Measurements from ENCODE around the gene NLRP3. TPM values are rescaled to one million over a fixed set of nuclear protein-coding genes. Genes with fewer than 3 reads are reported as not detected.
"Not testable (repeated sequence)": the region's sequence is repeated elsewhere in the genome, so short reads cannot be mapped to it uniquely, and the experiment has no call there.

Gene NLRP3
- total and polyA plus RNA-seq, 4 donors: 1.9 to 5.0 (median 2.8) TPM

- DNase-seq (ENCODE audit: low read depth in 4 of 6, low spot score in 6 of 6): no peak
- 67% methylated on average over 4 of the region's 6 CpGs for WGBS (ENCODE audit: insufficient coverage)
- Histone ChIP-seq H3K36me3 (ENCODE audit: control insufficient read depth, insufficient read depth, low read length) (no peaks in the 10 kb centered on the region), H3K27me3 (ENCODE audit: control insufficient read depth, insufficient read depth, low read length) (no peaks in the 10 kb centered on the region), H3K4me3 (ENCODE audit: low read depth, low read length) (no peak overlapping the region), H3K27ac (ENCODE audit: low read depth, low read length) (no peak overlapping the region), H3K4me1 (ENCODE audit: control insufficient read depth, insufficient read depth, low read length) (no peaks in the 10 kb centered on the region), H3K9me3 (ENCODE audit: control insufficient read depth, insufficient read depth, low read length) (no peaks in the 10 kb centered on the region)
These were observed 49.8 kb downstream of the NLRP3 start for GRCh38 chr1:247465796-247466195.

- Histone ChIP-seq H3K4me3 (ENCODE audit: low read depth, low read length) (no peak overlapping the region), H3K27me3 (ENCODE audit: control insufficient read depth, insufficient read depth, low read length) (no peaks in the 10 kb centered on the region), H3K36me3 (ENCODE audit: control insufficient read depth, insufficient read depth, low read length) (no peaks in the 10 kb centered on the region), H3K9me3 (ENCODE audit: control insufficient read depth, insufficient read depth, low read length) (no peaks in the 10 kb centered on the region), H3K27ac (ENCODE audit: low read depth, low read length) (no peak overlapping the region), H3K4me1 (ENCODE audit: control insufficient read depth, insufficient read depth, low read length) (no peaks in the 10 kb centered on the region)
- no peak for DNase-seq (ENCODE audit: low read depth in 4 of 6, low spot score in 6 of 6)
- WGBS (ENCODE audit: insufficient coverage): no CpG with 5 or more reads among the region's 2 CpGs
These were observed 51.2 kb downstream of the NLRP3 start for GRCh38 chr1:247467129-247467528.

DNA sequence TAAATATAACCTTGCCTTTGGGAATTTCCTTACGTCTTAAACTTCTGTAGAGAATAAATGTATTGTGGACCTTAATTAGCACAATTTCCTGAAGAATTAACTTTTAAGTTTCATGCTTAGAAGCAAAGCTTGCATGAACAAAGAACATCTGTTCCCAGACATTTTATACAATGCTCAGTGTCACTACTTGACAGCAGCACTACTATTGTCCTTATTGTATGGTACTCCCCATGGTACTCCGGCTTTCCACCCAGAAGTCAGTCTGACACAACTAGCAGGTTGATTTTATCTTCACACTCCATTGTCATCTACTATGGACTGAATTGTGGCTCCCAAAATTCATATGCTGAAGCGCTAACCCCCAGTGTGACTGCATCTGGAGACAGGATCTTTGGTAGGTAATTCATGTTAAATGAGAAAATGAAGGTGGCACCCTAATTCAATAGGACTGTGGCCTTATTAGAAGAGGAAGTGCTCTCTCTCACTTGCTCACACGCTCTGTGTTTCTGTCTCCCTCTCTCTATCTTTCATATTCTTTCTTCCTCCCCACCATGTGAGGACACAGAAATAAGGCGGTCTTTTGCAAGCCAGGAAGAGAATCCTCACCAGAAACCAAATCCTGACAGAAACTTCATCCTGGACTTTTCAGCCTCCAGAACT, 52.6 kb downstream of the NLRP3 start:
- no peak overlapping the region for H3K27ac ChIP-seq (ENCODE audit: low read depth, low read length)
- no peak for DNase-seq (ENCODE audit: low read depth in 4 of 6, low spot score in 6 of 6)
- H3K36me3 ChIP-seq (ENCODE audit: control insufficient read depth, insufficient read depth, low read length): no peaks in the 10 kb centered on the region
- no peaks in the 10 kb centered on the region for H3K4me1 ChIP-seq (ENCODE audit: control insufficient read depth, insufficient read depth, low read length)
- no peaks in the 10 kb centered on the region for H3K9me3 ChIP-seq (ENCODE audit: control insufficient read depth, insufficient read depth, low read length)
- no peak overlapping the region for H3K4me3 ChIP-seq (ENCODE audit: low read depth, low read length)
- no peaks in the 10 kb centered on the region for H3K27me3 ChIP-seq (ENCODE audit: control insufficient read depth, insufficient read depth, low read length)
- 73% methylated on average over 3 of the region's 5 CpGs for WGBS (ENCODE audit: insufficient coverage)

DNA sequence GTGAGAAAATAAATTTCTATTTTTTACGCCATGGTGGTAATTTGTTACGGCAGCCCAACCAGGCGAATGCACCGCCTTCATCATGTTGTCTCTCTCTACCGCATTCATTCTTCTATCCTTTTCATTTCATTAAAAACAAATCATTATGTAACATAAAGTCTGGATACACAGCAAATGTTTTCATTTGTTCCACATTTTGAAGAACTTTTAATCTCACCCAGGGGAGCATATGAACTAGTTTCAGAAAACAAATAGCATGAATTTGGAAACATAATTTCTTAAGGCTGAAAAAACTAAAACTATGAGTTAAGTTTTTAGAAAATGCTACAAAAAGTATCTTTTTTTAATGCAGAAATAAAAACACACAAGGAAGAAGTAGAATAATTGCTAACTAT, 53.2 kb downstream of the NLRP3 start:
- no peak for DNase-seq (ENCODE audit: low read depth in 4 of 6, low spot score in 6 of 6)
- no peaks in the 10 kb centered on the region for H3K27me3 ChIP-seq (ENCODE audit: control insufficient read depth, insufficient read depth, low read length)
- no peak overlapping the region for H3K27ac ChIP-seq (ENCODE audit: low read depth, low read length)
- H3K4me3 ChIP-seq (ENCODE audit: low read depth, low read length): no peak overlapping the region
- no peaks in the 10 kb centered on the region for H3K9me3 ChIP-seq (ENCODE audit: control insufficient read depth, insufficient read depth, low read length)
- H3K36me3 ChIP-seq (ENCODE audit: control insufficient read depth, insufficient read depth, low read length): no peaks in the 10 kb centered on the region
- no peaks in the 10 kb centered on the region for H3K4me1 ChIP-seq (ENCODE audit: control insufficient read depth, insufficient read depth, low read length)
- 95% methylated on average over 4 of the region's 5 CpGs for WGBS (ENCODE audit: insufficient coverage)

GRCh38 chr1:247470942-247471429, 55.0 kb downstream of the NLRP3 start:
- not testable (repeated sequence) for H3K36me3 ChIP-seq (ENCODE audit: control insufficient read depth, insufficient read depth, low read length); H3K27ac ChIP-seq (ENCODE audit: low read depth, low read length); H3K9me3 ChIP-seq (ENCODE audit: control insufficient read depth, insufficient read depth, low read length); DNase-seq (ENCODE audit: low read depth in 4 of 6, low spot score in 6 of 6); H3K4me3 ChIP-seq (ENCODE audit: low read depth, low read length); H3K27me3 ChIP-seq (ENCODE audit: control insufficient read depth, insufficient read depth, low read length); H3K4me1 ChIP-seq (ENCODE audit: control insufficient read depth, insufficient read depth, low read length)
- 71% methylated on average over 11 of the region's 16 CpGs for WGBS (ENCODE audit: insufficient coverage)

DNA sequence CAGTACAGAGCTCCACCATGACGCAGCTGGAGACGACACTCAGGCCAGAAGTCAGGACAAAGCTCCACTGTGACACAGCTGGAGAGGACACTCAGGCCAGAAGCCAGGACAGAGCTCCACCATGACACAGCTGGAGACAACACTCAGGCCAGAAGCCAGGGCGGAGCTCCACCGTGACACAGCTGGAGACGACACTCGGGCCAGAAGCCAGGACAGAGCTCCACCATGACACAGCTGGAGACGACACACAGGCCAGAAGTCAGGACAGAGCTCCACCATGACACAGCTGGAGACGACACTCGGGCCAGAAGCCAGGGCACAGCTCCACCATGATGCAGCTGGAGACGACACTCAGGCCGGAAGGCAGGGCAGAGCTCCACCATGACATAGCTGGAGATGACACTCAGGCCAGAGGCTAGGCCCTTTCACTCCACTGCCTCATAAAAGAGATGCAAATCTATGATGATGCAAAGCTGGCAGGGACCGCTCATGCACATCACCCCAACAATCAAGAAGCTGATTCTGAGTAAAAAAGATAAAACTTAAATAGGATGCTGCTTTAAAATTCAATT, 55.6 kb downstream of the NLRP3 start:
- WGBS (ENCODE audit: insufficient coverage): 81% methylated on average over 10 of the region's 12 CpGs

GRCh38 chr1:247472035-247472434, 56.1 kb downstream of the NLRP3 start:
- peaks cover 1% of the 10 kb centered on the region for H3K9me3 ChIP-seq (ENCODE audit: control insufficient read depth, insufficient read depth, low read length)
- H3K4me1 ChIP-seq (ENCODE audit: control insufficient read depth, insufficient read depth, low read length): no peaks in the 10 kb centered on the region
- no peaks in the 10 kb centered on the region for H3K36me3 ChIP-seq (ENCODE audit: control insufficient read depth, insufficient read depth, low read length)
- no peak overlapping the region for H3K4me3 ChIP-seq (ENCODE audit: low read depth, low read length)
- H3K27ac ChIP-seq (ENCODE audit: low read depth, low read length): no peak overlapping the region
- no peaks in the 10 kb centered on the region for H3K27me3 ChIP-seq (ENCODE audit: control insufficient read depth, insufficient read depth, low read length)
- DNase-seq (ENCODE audit: low read depth in 4 of 6, low spot score in 6 of 6): no peak
- no CpG with 5 or more reads among the region's 1 CpG for WGBS (ENCODE audit: insufficient coverage)

More for the DNA sequence above, 55.6 kb downstream of the NLRP3 start:
- Histone ChIP-seq H3K4me3 (ENCODE audit: low read depth, low read length) (no peak overlapping the region), H3K27me3 (ENCODE audit: control insufficient read depth, insufficient read depth, low read length) (no peaks in the 10 kb centered on the region), H3K4me1 (ENCODE audit: control insufficient read depth, insufficient read depth, low read length) (no peaks in the 10 kb centered on the region), H3K27ac (ENCODE audit: low read depth, low read length) (no peak overlapping the region), H3K36me3 (ENCODE audit: control insufficient read depth, insufficient read depth, low read length) (no peaks in the 10 kb centered on the region), H3K9me3 (ENCODE audit: control insufficient read depth, insufficient read depth, low read length) (peaks cover under 1% of the 10 kb centered on the region)
- DNase-seq (ENCODE audit: low read depth in 4 of 6, low spot score in 6 of 6): no peak

GRCh38 chr1:247474367-247474766, 58.4 kb downstream of the NLRP3 start:
- Histone ChIP-seq H3K4me3 (ENCODE audit: low read depth, low read length) (no peak overlapping the region), H3K4me1 (ENCODE audit: control insufficient read depth, insufficient read depth, low read length) (no peaks in the 10 kb centered on the region), H3K27ac (ENCODE audit: low read depth, low read length) (no peak overlapping the region), H3K36me3 (ENCODE audit: control insufficient read depth, insufficient read depth, low read length) (no peaks in the 10 kb centered on the region), H3K9me3 (ENCODE audit: control insufficient read depth, insufficient read depth, low read length) (peaks cover 1% of the 10 kb centered on the region), H3K27me3 (ENCODE audit: control insufficient read depth, insufficient read depth, low read length) (no peaks in the 10 kb centered on the region)
- 71% methylated on average over 2 of the region's 3 CpGs for WGBS (ENCODE audit: insufficient coverage)
- DNase-seq (ENCODE audit: low read depth in 4 of 6, low spot score in 6 of 6): no peak

DNA sequence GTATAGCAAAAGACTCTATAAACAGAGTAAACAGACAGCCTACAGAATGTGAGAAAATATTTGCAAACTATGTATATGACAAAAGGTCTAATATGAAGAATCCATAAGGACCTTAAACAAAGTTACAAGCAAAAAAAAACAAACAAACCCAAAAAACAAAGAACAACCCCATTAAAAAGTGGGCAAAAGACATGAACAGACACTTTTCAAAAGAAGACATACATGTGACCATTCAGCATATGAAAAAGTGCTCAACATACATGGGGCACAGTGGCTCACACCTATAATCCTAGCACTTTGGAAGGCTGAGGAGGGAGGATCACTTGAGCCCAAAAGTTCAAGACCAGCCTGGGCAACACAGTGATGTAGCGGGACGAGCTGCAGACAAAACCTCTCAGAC, 59.8 kb downstream of the NLRP3 start:
- H3K9me3 ChIP-seq (ENCODE audit: control insufficient read depth, insufficient read depth, low read length): peaks cover 1% of the 10 kb centered on the region
- no peaks in the 10 kb centered on the region for H3K36me3 ChIP-seq (ENCODE audit: control insufficient read depth, insufficient read depth, low read length)
- no peak for DNase-seq (ENCODE audit: low read depth in 4 of 6, low spot score in 6 of 6)
- no peaks in the 10 kb centered on the region for H3K27me3 ChIP-seq (ENCODE audit: control insufficient read depth, insufficient read depth, low read length)
- 90% methylated on average over 2 of the region's 2 CpGs for WGBS (ENCODE audit: insufficient coverage)
- no peak overlapping the region for H3K27ac ChIP-seq (ENCODE audit: low read depth, low read length)
- H3K4me1 ChIP-seq (ENCODE audit: control insufficient read depth, insufficient read depth, low read length): no peaks in the 10 kb centered on the region
- H3K4me3 ChIP-seq (ENCODE audit: low read depth, low read length): no peak overlapping the region
